Measurements from ENCODE around the gene TNFSF15.

The TNFSF15 gene

GRCh38 chr9:114825126-114825795, 19.4 kb upstream of the TNFSF15 start:
- no peak for DNase-seq (ENCODE audit: low read depth)

DNA sequence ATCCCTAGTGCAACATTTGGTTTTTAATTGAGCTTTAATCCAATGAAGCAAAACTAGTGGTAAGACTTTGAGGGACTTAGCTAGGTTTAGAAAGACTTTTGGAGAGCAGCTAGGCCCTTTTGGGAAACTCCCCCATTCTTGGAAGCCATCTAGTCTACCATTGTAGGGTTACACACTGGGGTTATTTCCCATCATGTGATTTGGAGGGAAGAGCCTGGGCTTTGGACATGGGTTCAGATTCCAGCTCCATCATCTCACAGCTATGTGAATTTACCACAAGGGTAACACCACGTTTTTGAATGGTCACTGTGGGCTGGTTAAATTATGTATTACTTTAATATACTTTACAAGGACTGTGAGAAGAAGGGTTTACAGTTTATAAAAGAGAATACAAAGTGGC, 18.3 kb upstream of the TNFSF15 start:
- no peak for DNase-seq (ENCODE audit: low read depth)

DNA sequence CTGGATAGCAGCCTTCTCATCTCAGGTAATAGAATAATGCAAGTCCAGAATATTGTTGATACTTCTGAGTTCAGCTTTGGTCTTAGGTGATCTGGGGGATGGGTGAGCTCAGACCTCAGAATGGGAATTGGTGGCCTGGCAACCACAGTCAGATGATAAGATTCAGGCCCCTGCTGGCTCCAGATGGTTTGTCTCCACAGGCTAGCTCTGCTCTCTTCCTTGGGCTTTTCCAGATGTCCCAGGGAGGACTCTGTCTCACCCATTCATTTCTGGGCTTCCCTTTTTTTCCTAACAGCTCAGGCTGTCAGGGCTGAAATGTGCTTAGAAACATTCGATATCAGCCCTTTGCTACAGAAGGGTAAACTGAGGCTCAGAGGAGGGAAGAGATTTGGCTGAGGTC, 17.6 kb upstream of the TNFSF15 start:
- no peak for DNase-seq (ENCODE audit: low read depth)

- DNase-seq (ENCODE audit: low read depth), result no peak
These were observed 16.9 kb upstream of the TNFSF15 start for GRCh38 chr9:114822708-114823107.

DNA sequence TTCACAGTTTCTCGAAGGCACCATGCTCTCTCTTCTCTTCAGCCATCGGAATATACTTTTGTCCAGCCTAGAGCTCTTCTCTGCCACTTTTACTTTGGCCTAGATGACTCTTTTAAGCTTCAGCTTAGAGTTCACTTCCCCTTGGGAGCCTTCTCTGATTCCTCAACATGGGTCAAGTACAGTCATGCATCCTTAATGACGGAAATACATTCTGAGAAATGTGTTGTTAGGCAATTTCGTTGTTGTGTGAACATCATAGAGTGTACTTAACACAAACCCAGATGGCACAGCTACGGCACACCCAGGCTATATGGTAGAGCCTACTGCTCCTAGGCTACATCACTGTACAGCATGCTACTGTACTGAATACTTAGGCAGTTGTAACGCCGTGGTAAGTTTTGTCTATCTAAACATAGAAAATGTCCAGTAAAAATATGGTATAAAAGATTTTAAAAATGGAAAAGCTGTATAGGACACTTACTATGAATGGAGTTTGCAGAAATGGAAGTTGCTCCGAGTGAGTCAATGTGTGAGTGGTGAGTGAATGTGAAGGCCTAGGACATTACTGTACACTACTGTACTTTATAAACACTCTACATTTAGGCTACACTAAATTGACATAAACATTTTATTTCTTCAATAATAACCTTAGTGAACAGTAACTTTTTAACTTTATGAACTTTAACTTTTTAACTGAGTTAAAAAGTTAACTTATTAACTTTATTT, 15.1 kb upstream of the TNFSF15 start:
- no peak for DNase-seq (ENCODE audit: low read depth)

DNA sequence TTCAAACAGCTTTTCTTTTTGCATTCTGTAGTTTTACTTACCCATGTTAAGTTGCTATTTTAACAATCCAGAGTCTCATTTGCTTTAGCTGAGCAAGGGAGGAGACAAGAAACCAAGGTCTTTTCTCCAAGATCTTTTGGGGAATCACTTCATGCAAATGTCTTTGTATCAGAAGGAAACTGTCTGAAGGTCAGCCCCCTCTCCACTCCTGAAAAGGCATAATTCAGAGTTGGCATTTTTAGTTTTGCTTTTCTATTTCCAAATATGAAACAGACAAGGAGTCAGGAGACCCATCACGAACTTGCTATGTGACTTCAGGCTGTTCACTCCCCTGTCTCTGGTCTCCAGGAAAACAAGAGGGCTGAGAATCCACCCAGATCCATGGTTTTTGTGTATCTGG, 12.3 kb upstream of the TNFSF15 start:
- no peak for DNase-seq (ENCODE audit: low read depth)

GRCh38 chr9:114813717-114814418, 8.0 kb upstream of the TNFSF15 start:
- no peak for DNase-seq (ENCODE audit: low read depth)

DNA sequence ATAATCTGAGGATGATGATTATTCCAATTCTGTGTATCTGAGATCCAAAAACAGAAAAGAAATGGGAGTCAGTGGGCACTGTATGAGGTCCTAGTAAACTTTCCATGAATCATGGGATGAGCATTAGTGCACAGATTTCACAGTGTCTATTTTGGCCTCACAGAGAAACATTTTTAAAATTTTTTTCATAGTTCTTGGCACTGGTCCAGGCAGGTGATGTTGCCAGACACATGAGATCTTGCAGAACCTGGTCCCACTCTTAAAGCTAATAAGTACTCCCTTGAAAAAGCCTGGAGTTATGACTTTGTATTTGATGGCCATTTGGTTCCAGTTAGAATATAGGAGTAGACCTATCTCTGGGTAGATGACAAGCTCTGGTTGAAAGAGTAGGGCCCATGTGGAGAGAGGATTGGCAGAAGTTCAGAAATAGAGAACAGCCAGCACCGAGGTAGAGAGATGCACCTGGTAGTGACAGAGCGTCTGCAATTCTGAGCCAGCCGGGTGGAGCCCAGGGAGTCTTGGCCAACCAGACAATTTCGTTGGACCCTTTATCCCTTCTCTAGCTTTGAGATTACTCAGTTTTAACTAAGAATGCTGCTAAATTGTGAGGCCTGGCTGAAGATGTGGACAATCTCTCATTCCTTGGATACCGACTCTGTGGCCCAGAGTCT, 6.3 kb upstream of the TNFSF15 start:
- no peak for DNase-seq (ENCODE audit: low read depth)

DNA sequence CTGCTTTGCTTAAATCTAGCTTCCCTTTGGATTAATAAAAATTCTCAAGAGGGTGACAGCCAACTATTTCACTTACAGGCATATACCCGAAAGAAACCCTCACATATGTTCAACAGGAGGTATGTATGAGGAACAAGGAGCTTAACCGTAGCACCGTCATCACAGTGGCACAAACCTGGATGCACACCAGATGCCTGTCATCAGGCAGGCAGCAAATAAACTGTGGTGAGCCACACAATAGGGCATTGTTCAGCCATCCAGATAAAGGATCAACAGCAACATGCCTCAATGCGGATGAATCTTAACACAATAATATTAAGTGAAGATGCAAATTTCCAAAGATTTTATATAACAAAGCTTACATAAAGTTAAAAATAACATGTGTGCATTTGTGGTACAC, 5.5 kb upstream of the TNFSF15 start:
- DNase-seq (ENCODE audit: low read depth), result no peak

GRCh38 chr9:114810614-114811013, 4.8 kb upstream of the TNFSF15 start:
- DNase-seq (ENCODE audit: low read depth), result no peak

DNA sequence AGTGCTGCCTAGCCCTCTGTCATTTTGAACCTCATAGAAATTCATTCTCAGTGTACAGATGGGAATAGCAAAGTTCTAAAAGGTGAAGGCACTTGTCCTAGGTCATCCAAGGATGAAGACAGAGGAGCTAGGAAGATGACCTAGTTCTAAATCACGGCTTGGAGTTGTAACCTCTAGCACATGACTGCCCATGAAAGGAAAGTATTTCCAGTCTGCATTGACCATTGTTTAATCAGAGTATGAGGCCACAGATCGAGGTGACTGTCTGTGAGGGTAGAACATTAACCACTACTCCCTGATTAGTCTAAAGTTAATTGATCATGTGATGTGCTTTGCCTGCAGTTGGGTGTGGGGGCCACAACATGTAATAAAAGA, 674 bp upstream of the TNFSF15 start:
- no peak for DNase-seq (ENCODE audit: low read depth)

DNA sequence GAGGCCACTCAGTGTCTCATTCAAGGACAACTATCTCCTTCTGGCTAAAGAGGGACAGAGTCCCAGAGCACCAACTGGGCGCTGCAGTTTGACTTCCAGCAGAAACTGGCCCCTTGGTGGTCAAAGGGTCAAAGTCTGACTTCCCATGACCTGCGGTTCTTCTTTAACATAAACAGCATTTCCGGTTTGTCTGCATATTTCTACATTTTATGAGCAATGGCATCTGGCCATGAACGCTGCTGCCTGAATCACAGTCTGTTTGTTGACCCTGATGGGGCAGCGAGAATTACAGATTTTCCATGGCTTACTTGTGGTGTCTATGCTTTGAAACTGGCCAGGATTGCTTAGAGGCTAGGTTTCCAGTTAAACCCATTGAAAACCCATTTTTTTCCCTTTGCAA, 1.3 kb downstream of the TNFSF15 start:
- DNase-seq (ENCODE audit: low read depth), result no peak

GRCh38 chr9:114803479-114804265, 2.2 kb downstream of the TNFSF15 start:
- DNase-seq (ENCODE audit: low read depth), result no peak

DNA sequence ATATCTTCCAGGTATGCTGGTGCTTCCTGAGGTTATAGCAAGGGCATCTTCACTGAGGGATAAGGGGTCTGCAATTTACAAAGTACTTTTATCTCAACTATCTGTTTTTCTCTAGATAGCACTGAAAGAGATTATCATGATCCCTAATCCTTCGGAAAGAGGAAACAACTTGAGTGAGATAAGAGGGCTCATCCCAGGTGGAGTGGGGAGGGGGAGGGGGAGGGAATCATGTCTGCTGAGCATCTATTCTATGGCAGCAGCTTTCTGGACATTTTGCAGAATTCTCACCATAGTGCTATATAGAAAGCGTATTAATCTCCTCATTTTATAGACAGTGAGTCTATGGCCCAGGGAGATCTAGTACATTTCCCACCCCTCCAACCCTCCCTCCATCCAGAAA, 5.9 kb downstream of the TNFSF15 start:
- DNase-seq (ENCODE audit: low read depth), result no peak

DNA sequence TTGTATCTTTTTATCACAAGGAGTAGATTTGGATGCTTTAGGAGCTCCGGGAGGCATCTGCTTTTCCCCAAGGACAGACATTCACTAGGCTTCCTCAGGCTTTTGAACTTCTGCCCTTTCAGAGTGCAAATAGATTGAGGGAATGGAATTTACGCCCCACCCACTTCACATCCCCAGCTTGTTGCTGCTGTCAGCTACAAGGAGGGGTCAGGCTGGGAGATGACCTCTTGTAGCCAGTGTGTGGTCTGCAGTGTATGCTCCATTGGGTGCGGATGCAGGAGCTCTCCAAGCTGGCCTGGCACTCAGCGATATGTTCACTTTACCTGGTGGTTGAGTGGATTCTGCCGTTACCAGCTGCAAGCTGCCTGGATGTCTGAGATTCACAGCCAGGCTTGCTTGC, 6.4 kb downstream of the TNFSF15 start:
- no peak for DNase-seq (ENCODE audit: low read depth)

DNA sequence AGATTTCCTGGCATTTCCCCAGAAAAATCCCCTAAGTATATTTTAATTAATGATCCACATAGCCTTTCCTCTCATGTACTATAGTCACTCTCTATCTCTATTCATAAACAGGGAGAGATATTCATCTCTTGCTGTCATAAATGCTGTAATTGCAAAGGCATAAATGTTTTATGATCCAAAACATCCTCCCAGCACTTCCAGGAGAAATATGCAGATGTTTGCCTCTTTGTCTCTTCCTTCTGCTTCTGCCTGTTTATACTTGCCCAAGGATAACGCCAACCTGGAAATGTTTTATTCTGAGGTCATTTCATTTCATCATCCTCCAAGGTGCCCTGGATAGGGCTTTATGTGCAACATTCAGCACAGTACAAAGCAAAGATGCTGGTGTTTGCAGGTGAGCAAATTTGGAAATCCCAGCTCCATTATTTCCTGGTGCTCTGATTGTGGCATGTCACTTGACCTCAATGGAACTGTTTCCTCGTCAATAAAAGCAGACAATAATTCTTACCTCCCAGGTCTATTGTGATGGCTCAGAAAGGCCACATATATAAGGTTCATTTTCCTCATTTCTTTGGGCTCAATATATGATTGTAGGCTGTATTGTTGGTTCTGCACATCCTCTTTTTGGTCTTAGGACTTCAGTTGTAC, 6.9 kb downstream of the TNFSF15 start:
- no peak for DNase-seq (ENCODE audit: low read depth)

GRCh38 chr9:114798101-114798500, 7.7 kb downstream of the TNFSF15 start:
- DNase-seq (ENCODE audit: low read depth), result no peak

DNA sequence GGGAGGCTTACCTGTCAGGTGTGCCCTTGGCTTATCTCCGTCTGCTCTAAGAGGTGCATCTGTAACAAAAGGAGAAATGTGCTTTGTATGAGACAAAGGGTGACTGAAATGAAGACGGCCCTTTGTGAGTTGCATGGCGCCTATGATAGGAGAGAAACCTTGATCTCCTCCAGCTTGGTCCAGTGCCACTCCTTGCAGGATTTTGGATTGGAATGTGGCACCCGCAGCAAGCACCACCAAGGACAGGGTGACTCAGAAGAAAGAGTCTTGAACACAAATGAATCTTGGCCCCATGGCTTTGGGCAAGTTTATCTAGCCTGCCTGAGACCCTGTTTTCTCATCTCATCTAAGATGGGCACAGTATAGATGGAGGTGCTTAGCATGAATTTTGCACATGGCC, 13.4 kb downstream of the TNFSF15 start:
- DNase-seq (ENCODE audit: low read depth), result no peak

DNA sequence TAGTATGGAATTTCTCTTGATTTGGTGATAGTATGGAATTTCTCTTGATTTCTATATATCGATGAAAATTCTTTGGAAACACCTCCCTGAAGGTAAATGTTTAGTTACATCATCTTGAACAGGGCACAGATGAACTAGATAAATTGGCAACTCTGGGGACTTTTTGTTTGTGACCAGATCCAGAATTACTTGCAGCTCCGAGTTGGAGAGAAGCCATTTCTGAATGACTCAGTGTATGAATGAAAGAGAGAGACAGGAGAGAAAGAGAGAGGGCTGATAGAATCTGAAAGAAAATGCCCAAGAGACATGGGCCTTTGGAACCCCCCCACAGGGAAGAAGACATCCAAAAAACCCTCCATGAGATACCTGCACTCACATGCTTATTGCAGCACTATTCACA, 14.1 kb downstream of the TNFSF15 start:
- DNase-seq (ENCODE audit: low read depth), result no peak

GRCh38 chr9:114791312-114791711, 14.5 kb downstream of the TNFSF15 start:
- DNase-seq (ENCODE audit: low read depth), result no peak

DNA sequence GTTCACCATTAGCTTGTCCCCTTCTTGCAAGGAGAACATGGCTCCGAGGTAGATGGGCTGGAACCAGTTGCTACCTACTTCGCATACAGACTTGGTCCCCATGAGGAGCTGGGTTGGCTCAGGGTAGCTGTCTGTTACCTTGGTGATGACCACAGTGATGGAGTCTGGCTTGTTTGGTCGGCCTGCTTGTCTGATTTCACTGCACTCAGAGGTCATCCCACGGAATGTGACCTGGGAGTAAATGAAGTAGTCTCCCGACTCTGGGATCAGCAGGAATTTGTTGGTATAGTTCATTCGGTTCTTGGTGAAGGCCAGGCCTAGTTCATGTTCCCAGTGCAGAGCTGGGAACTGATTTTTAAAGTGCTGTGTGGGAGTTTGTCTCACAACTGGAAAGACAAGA, 15.3 kb downstream of the TNFSF15 start:
- DNase-seq (ENCODE audit: low read depth), result no peak

Data from T follicular helper cell (primary cell).